ENCODE data around the gene IFNA17. TPM values are rescaled to one million over a fixed set of nuclear protein-coding genes. Genes with fewer than 3 reads are reported as not detected.

IFNA17 gene
- polyA plus RNA-seq, 1 experiment, result not detected

- H3K27ac ChIP-seq (ENCODE audit: low read depth, low read length), result no peak overlapping the region
- no peak for TF ChIP-seq CTCF (IDR thresholded peaks at IDR 0.05; ENCODE audit: low read depth, low read length)
- H3K27me3 ChIP-seq (ENCODE audit: control insufficient read depth, insufficient read depth, low read length), result peaks cover 2% of the 10 kb centered on the region
- POLR2A ChIA-PET, result no interaction called here
- no peak overlapping the region for H3K4me3 ChIP-seq (ENCODE audit: low read depth, low read length)
- no peak for DNase-seq (ENCODE audit: low read depth, low spot score)
- no peaks in the 10 kb centered on the region for H3K9me3 ChIP-seq (ENCODE audit: control insufficient read depth, insufficient read depth, low read length)
- CTCF ChIA-PET, result no interaction called here
These were observed 37.6 kb upstream of the IFNA17 start for GRCh38 chr9:21265421-21266189.

- ChIA-PET CTCF (no interaction called here), POLR2A (no interaction called here)
- no peak for TF ChIP-seq CTCF (IDR thresholded peaks at IDR 0.05; ENCODE audit: low read depth, low read length)
- H3K4me3 ChIP-seq (ENCODE audit: low read depth, low read length), result no peak overlapping the region
- H3K9me3 ChIP-seq (ENCODE audit: control insufficient read depth, insufficient read depth, low read length), result no peaks in the 10 kb centered on the region
- no peak for DNase-seq (ENCODE audit: low read depth, low spot score)
- no peak overlapping the region for H3K27ac ChIP-seq (ENCODE audit: low read depth, low read length)
- H3K27me3 ChIP-seq (ENCODE audit: control insufficient read depth, insufficient read depth, low read length), result peaks cover 17% of the 10 kb centered on the region
These were observed 27.7 kb upstream of the IFNA17 start for GRCh38 chr9:21255538-21256212.

GRCh38 chr9:21252721-21253547 is 24.9 kb upstream of the IFNA17 start:
- Histone ChIP-seq H3K9me3 (ENCODE audit: control insufficient read depth, insufficient read depth, low read length) (no peaks in the 10 kb centered on the region), H3K27me3 (ENCODE audit: control insufficient read depth, insufficient read depth, low read length) (peaks cover 17% of the 10 kb centered on the region), H3K27ac (ENCODE audit: low read depth, low read length) (no peak overlapping the region), H3K4me3 (ENCODE audit: low read depth, low read length) (no peak overlapping the region)
- no peak for DNase-seq (ENCODE audit: low read depth, low spot score)
- ChIA-PET CTCF (interaction anchor here (1.1 to 1.4 kb wide), 3 partner anchors 144 to 629 kb away, joined by 3 read pairs; no protein-coding TSS in a partner anchor), POLR2A (no interaction called here)
- TF ChIP-seq CTCF (IDR thresholded peaks at IDR 0.05; ENCODE audit: low read depth, low read length), result peak; percentile 32

- Histone ChIP-seq H3K9me3 (ENCODE audit: control insufficient read depth, insufficient read depth, low read length) (no peaks in the 10 kb centered on the region), H3K27ac (ENCODE audit: low read depth, low read length) (no peak overlapping the region), H3K4me3 (ENCODE audit: low read depth, low read length) (no peak overlapping the region), H3K27me3 (ENCODE audit: control insufficient read depth, insufficient read depth, low read length) (peaks cover 13% of the 10 kb centered on the region)
- no peak for DNase-seq (ENCODE audit: low read depth, low spot score)
- ChIA-PET POLR2A (no interaction called here), CTCF (interaction anchor here (0.9 to 1.5 kb wide), 4 partner anchors 15 to 183 kb away, joined by 3 to 6 read pairs (median 4); no protein-coding TSS in a partner anchor)
- no peak for TF ChIP-seq CTCF (IDR thresholded peaks at IDR 0.05; ENCODE audit: low read depth, low read length)
These were observed 23.6 kb upstream of the IFNA17 start for GRCh38 chr9:21251638-21252037.

All from AG04450 (cell line).